ENCODE measurements around the gene PFN2. TPM values are rescaled to one million over a fixed set of nuclear protein-coding genes. Genes with fewer than 3 reads are reported as not detected.
A peak's percentile ranks its signal among the peaks of the same experiment; 100 is the strongest.

Gene PFN2
- total RNA-seq, 1 donor from 2014 or later, result 179 TPM

- TF ChIP-seq CTCF (IDR thresholded peaks at IDR 0.05; ENCODE audit: unreplicated experiment), result no peak
- Mint-ChIP-seq H3K4me1 (peaks cover 37% of the 10 kb centered on the region), H3K36me3 (peaks cover 17% of the 10 kb centered on the region), H3K4me3 (no peak overlapping the region), H3K27me3 (ENCODE audit: low read depth) (no peaks in the 10 kb centered on the region), H3K9me3 (no peaks in the 10 kb centered on the region), H3K27ac (peak overlapping the region; percentile 57)
- DNase-seq (ENCODE audit: low spot score in 2 of 2, unreplicated experiment in 2 of 2), result no peak
Measured at GRCh38 chr3:149965278-149965677, 5.4 kb downstream of the PFN2 start.

GRCh38 chr3:149964291-149964690 lies 6.4 kb downstream of the PFN2 start:
- Mint-ChIP-seq H3K4me1 (peaks cover 37% of the 10 kb centered on the region), H3K27me3 (ENCODE audit: low read depth) (no peaks in the 10 kb centered on the region), H3K4me3 (no peak overlapping the region), H3K27ac (peak overlapping the region; percentile 86), H3K9me3 (no peaks in the 10 kb centered on the region), H3K36me3 (peaks cover 17% of the 10 kb centered on the region)
- DNase-seq (ENCODE audit: low spot score in 2 of 2, unreplicated experiment in 2 of 2), result no peak
- TF ChIP-seq CTCF (IDR thresholded peaks at IDR 0.05; ENCODE audit: unreplicated experiment), result no peak

- H3K27ac Mint-ChIP-seq, result no peak overlapping the region
- TF ChIP-seq CTCF (IDR thresholded peaks at IDR 0.05; ENCODE audit: unreplicated experiment), result no peak
- H3K36me3 Mint-ChIP-seq, result peaks cover 17% of the 10 kb centered on the region
- H3K4me3 Mint-ChIP-seq, result no peak overlapping the region
- H3K9me3 Mint-ChIP-seq, result no peaks in the 10 kb centered on the region
- DNase-seq (ENCODE audit: low spot score in 2 of 2, unreplicated experiment in 2 of 2), result no peak
- no peaks in the 10 kb centered on the region for H3K27me3 Mint-ChIP-seq (ENCODE audit: low read depth)
- H3K4me1 Mint-ChIP-seq, result peaks cover 31% of the 10 kb centered on the region
Measured at GRCh38 chr3:149963485-149963884, 7.2 kb downstream of the PFN2 start.

- Mint-ChIP-seq H3K9me3 (no peaks in the 10 kb centered on the region), H3K27ac (no peak overlapping the region), H3K4me1 (peaks cover 3% of the 10 kb centered on the region), H3K4me3 (no peak overlapping the region), H3K27me3 (ENCODE audit: low read depth) (no peaks in the 10 kb centered on the region), H3K36me3 (peaks cover 8% of the 10 kb centered on the region)
- DNase-seq (ENCODE audit: low spot score in 2 of 2, unreplicated experiment in 2 of 2), result no peak
- TF ChIP-seq CTCF (IDR thresholded peaks at IDR 0.05; ENCODE audit: unreplicated experiment), result no peak
Measured at GRCh38 chr3:149959443-149959842, 11.3 kb downstream of the PFN2 start.

- no peak overlapping the region for H3K4me3 Mint-ChIP-seq
- no peaks in the 10 kb centered on the region for H3K4me1 Mint-ChIP-seq
- no peaks in the 10 kb centered on the region for H3K27me3 Mint-ChIP-seq (ENCODE audit: low read depth)
- DNase-seq (ENCODE audit: low spot score in 2 of 2, unreplicated experiment in 2 of 2), result no peak
- H3K36me3 Mint-ChIP-seq, result peaks cover 8% of the 10 kb centered on the region
- H3K9me3 Mint-ChIP-seq, result no peaks in the 10 kb centered on the region
- peak overlapping the region; percentile 1 for H3K27ac Mint-ChIP-seq
- no peak for TF ChIP-seq CTCF (IDR thresholded peaks at IDR 0.05; ENCODE audit: unreplicated experiment)
Measured at GRCh38 chr3:149958171-149958796, 12.4 kb downstream of the PFN2 start.
